OCI-LY3 (cell line): ENCODE data around the gene NOTUM.

Experiments used
- CTCF ChIP-seq: fragments of 200-600, 300-600 bp; sonication (generic); IDR thresholded peaks from 2 replicates; pipeline ENCODE4 v1.5.1; 2014; ENCODE audit warnings: antibody characterized with exemption, low read length, low read depth
- EZH2phosphoT487 ChIP-seq: fragments of 200-600 bp; shearing (Covaris generic); IDR thresholded peaks from 2 replicates; pipeline ENCODE4 v1.6.1; 2018; ENCODE audit warnings: antibody characterized with exemption, mixed run types, low read depth

GRCh38 chr17:81998212-81998611 lies 37.2 kb upstream of the NOTUM start:
- TF ChIP-seq CTCF (no peak), EZH2phosphoT487 (no peak)
